PC-9 (cell line): Measurements from ENCODE around the gene ZNF283.

Experiments
- EZH2 ChIP-seq: fragments of 200-600 bp; sonication (generic); IDR thresholded peaks from 2 replicates; pipeline ENCODE4 v1.8.0; 2017; ENCODE audit warnings: antibody characterized with exemption, low read depth
- TF ChIP-seq, protein P1 (sequence below): fragments of 200-600 bp; sonication (generic); conservative IDR thresholded peaks from 2 replicates; pipeline ENCODE4 v1.6.1; 2017; ENCODE audit warnings: mixed run types, antibody characterized with exemption, mild to moderate bottlenecking, moderate library complexity

DNA sequence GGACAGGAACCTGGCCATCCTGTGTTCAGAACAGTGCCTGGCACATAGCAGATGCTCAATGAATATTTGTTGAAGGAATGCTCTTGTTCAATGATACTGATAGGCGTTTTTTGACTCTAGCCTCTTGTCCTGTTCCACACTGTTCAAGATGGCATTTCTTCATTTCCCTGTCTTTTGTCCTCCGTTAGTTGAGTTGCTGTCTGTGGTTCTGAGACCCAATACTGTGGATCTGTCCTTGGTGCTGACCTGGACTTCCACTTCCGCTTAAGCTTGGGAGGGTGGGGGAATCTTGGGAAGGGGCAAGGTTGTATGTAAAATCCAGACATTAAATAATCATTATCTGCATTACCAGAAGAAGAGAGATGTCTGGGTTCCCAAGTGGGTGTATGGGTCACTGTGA is 38.1 kb upstream of the ZNF283 start:
- TF ChIP-seq, protein P1, sequence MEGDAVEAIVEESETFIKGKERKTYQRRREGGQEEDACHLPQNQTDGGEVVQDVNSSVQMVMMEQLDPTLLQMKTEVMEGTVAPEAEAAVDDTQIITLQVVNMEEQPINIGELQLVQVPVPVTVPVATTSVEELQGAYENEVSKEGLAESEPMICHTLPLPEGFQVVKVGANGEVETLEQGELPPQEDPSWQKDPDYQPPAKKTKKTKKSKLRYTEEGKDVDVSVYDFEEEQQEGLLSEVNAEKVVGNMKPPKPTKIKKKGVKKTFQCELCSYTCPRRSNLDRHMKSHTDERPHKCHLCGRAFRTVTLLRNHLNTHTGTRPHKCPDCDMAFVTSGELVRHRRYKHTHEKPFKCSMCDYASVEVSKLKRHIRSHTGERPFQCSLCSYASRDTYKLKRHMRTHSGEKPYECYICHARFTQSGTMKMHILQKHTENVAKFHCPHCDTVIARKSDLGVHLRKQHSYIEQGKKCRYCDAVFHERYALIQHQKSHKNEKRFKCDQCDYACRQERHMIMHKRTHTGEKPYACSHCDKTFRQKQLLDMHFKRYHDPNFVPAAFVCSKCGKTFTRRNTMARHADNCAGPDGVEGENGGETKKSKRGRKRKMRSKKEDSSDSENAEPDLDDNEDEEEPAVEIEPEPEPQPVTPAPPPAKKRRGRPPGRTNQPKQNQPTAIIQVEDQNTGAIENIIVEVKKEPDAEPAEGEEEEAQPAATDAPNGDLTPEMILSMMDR = no peak
- no peak for TF ChIP-seq EZH2
